Stimulated activated memory B cell treated with anti-CD40 and anti-IgM and Interleukin-4, amounts not matched to agents 10 μg/mL and 1 μg/mL and 100 μg/mL, for 72 hours (primary cell): ENCODE measurements around the gene PPP1R3G.
"Not testable (repeated sequence)": the region's sequence is repeated elsewhere in the genome, so short reads cannot be mapped to it uniquely, and the experiment has no call there.

Experiments used
- ATAC-seq: fragments of 150-1000 bp; cut with Tn5 transposase; 2 replicates; pipeline ENCODE4 v1.10.0; 2021
- H3K27ac Mint-ChIP-seq: one replicate; pipeline ENCODE4 v1.8.0; 2022; ENCODE audit warnings: mild to moderate bottlenecking, mixed read lengths
- H3K27me3 Mint-ChIP-seq: one replicate; pipeline ENCODE4 v1.8.0; 2022; ENCODE audit warnings: mixed read lengths
- H3K36me3 Mint-ChIP-seq: one replicate; pipeline ENCODE4 v1.8.0; 2022; ENCODE audit warnings: mixed read lengths
- H3K4me1 Mint-ChIP-seq: one replicate; pipeline ENCODE4 v1.8.0; 2022; ENCODE audit warnings: mixed read lengths
- H3K4me3 Mint-ChIP-seq: one replicate; pipeline ENCODE4 v1.8.0; 2022; ENCODE audit warnings: mild to moderate bottlenecking, moderate library complexity, mixed read lengths
- H3K9me3 Mint-ChIP-seq: one replicate; pipeline ENCODE4 v1.8.0; 2022; ENCODE audit warnings: mixed read lengths

The PPP1R3G gene

DNA sequence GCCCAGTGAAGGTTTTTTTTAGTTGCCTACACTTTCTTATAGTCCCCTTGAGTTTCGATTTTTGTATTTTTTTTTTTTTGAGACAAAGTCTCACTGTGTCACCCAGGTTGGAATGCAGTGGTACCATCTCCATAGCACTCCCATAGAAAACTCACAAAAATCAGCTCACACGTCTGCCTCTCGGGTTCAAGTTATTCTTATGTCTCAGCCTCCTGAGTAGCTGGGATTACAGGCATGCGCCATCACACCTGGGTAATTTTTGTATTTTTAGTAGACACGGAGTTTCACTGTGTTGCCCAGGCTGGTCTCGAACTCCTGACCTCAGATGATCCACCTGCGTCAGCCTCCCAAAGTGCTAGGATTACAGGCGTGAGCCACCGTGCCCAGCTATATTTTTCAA lies 24.7 kb upstream of the PPP1R3G start:
- H3K27ac Mint-ChIP-seq, H3K27me3 Mint-ChIP-seq, H3K4me1 Mint-ChIP-seq, H3K4me3 Mint-ChIP-seq, H3K9me3 Mint-ChIP-seq, ATAC-seq, H3K36me3 Mint-ChIP-seq: not testable (repeated sequence)

DNA sequence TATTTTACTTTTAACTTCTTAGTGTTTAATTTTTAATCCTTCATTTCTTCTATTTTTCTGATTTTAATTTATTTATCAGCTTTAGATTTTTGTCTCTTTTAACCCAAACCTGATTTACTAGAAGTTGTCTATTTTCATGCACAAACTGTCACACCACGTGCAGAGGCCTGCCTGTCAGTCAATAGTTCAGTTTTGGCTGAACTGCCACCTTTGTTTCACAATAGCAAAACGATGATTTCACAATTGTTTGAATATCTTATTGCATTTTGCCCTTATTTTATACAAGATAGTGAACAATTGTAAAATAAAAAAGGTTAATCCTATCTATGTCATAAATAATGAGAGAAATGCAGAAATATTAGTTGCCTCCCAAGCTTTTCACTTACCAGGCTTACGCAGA lies 24.0 kb upstream of the PPP1R3G start:
- H3K4me1 Mint-ChIP-seq, result peaks cover 8% of the 10 kb centered on the region
- no peaks in the 10 kb centered on the region for H3K9me3 Mint-ChIP-seq
- no peak overlapping the region for H3K27ac Mint-ChIP-seq
- no peaks in the 10 kb centered on the region for H3K36me3 Mint-ChIP-seq
- ATAC-seq, result no peak
- no peak overlapping the region for H3K4me3 Mint-ChIP-seq
- H3K27me3 Mint-ChIP-seq, result peaks cover 1% of the 10 kb centered on the region

DNA sequence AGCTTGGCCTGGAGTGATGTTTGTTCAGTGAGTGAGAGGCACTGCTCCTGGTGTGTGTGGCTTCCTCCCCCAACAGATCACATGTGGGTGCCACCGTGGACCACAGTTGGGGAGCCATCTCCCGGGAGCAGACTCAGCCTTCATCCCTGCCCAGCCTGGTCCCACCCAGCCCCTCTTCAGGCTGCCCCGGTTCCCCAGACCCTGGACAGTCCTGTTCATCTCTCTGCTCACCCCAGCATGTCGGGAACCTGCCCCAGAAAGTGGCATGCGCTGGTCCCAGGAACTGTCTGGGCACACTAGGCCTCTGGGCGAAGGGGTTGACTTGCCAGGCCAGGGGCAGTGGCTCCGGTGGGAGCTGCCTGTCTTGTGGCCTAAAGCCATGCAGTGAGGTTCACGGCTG lies 21.5 kb upstream of the PPP1R3G start:
- H3K27ac Mint-ChIP-seq, result no peak overlapping the region
- H3K27me3 Mint-ChIP-seq, result no peaks in the 10 kb centered on the region
- no peak overlapping the region for H3K4me3 Mint-ChIP-seq
- H3K9me3 Mint-ChIP-seq, result peaks cover 6% of the 10 kb centered on the region
- H3K36me3 Mint-ChIP-seq, result no peaks in the 10 kb centered on the region
- peaks cover 8% of the 10 kb centered on the region for H3K4me1 Mint-ChIP-seq
- ATAC-seq, result no peak

DNA sequence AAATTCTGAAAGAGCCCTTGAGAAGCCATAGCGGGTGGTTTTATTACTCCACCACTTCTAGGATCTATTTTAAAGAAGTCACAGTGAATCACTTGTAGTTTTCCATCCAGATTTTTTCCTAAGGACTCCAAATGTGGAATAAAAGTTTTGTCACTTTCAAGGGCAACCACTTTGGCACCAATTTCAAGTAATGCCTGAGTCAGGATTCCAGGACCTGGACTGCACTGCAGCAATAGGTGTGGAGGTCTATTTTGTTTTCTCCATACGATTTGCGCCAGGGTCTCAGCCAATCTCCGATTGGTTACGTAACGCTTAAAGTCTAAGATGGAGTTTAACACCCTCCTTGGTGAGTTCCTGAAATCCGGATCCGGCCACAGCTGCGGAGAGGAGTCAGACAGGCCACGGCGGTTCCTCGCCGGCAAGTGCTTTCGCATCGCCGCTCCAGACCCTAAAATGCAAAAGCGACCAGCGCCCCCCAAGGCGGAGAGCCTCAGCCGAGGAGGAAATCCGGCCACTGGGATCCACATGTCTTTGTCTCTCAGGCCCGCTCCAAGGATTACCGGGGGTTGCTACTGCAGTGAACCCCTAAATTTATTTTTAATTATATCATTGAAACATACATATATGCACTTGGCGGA lies 18.6 kb upstream of the PPP1R3G start:
- no peak for ATAC-seq
- no peaks in the 10 kb centered on the region for H3K27me3 Mint-ChIP-seq
- peaks cover 6% of the 10 kb centered on the region for H3K4me1 Mint-ChIP-seq
- no peak overlapping the region for H3K27ac Mint-ChIP-seq
- H3K9me3 Mint-ChIP-seq, result peaks cover 6% of the 10 kb centered on the region
- no peaks in the 10 kb centered on the region for H3K36me3 Mint-ChIP-seq
- H3K4me3 Mint-ChIP-seq, result no peak overlapping the region

DNA sequence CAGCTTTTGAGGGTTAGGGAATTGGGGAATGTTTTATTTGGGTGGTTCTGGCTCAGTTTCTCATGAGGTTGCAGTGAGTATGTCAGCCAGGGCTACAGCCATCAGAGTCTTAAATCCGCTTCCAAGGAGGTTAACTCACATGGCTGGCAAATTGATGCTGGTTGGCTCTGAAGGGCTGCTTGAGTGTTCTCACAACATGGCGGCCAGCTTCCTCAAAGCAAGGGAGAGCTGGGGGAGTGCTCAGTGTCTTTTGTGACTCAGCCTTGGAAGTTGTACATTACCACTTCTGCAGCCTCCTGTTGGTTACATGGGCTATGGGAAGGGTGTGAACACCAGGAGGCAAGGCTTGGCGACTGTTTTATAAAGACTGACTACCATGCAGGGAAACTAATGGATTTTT lies 17.8 kb upstream of the PPP1R3G start:
- no peak overlapping the region for H3K27ac Mint-ChIP-seq
- no peaks in the 10 kb centered on the region for H3K36me3 Mint-ChIP-seq
- no peak for ATAC-seq
- no peak overlapping the region for H3K4me3 Mint-ChIP-seq
- peaks cover 6% of the 10 kb centered on the region for H3K9me3 Mint-ChIP-seq
- H3K4me1 Mint-ChIP-seq, result no peaks in the 10 kb centered on the region
- no peaks in the 10 kb centered on the region for H3K27me3 Mint-ChIP-seq

DNA sequence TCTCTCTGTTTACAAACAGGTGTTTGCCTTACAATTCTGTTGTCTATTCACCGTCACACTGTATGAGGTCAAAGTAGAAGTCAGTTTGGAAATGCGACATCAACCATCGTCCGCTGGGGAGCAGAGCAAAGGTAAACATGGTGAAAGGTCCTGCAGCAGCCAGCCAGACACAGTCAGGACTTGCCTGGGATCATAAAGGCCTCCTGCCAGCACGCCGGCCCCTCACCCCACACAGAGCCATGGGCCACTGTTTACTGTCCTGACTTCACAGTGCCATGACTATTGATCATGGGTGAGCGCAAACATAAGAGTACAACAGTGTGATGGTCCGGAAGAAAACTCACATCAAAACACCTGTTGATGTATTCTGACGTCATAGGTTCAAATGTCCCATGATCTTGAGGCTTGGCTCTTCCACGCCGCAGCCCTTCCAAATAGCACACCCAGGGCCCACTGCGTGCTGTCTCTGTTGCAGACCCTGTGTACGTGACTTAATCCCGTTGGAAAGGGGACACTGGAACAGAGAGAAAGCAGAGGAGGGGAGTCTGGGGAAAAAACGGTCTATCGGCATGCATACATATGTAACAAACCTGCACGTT lies 16.9 kb upstream of the PPP1R3G start:
- peaks cover 6% of the 10 kb centered on the region for H3K9me3 Mint-ChIP-seq
- ATAC-seq, result no peak
- no peaks in the 10 kb centered on the region for H3K27me3 Mint-ChIP-seq
- no peaks in the 10 kb centered on the region for H3K36me3 Mint-ChIP-seq
- no peaks in the 10 kb centered on the region for H3K4me1 Mint-ChIP-seq
- H3K4me3 Mint-ChIP-seq, result no peak overlapping the region
- H3K27ac Mint-ChIP-seq, result no peak overlapping the region

DNA sequence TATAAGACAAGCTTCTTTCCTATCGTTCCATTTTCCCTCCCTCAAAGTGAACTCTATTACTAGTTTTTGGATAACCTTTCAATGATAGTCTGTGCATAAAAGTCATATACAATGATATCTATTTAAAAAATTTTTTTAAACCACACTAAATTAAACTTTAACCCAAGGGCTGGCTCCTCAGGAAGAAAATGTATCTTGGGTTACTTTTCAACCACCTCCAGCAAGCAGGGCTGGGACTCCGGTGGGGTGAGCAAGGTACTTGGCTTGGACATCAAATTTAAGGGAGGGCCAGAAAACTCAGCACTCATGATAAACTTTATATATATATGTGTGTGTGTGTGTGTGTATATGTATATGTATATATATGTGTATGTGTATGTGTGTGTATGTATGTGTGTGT lies 13.9 kb upstream of the PPP1R3G start:
- Mint-ChIP-seq H3K4me1 (no peaks in the 10 kb centered on the region), H3K27ac (no peak overlapping the region), H3K4me3 (no peak overlapping the region), H3K27me3 (peaks cover 2% of the 10 kb centered on the region), H3K36me3 (no peaks in the 10 kb centered on the region), H3K9me3 (peaks cover 6% of the 10 kb centered on the region)
- no peak for ATAC-seq

DNA sequence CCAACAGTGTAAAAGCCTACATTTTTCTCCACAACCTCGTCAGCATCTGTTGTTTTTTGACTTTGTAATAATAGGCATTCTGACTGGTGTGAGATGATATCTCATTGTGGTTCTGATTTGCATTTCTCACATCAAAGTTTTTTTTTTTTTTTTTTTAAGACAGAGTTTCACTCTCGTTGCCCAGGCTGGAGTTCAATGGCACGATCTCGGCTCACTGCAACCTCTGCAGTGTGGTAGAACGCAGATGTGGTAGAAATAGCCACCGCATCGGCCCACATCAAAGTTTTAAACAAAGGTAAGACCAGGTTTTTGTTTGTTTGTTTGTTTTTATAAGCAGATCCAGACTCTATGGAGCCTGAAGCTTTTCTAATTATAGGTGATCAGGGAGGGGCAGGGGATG lies 12.7 kb upstream of the PPP1R3G start:
- Mint-ChIP-seq H3K27me3 (peaks cover 13% of the 10 kb centered on the region), H3K36me3 (no peaks in the 10 kb centered on the region), H3K27ac (no peak overlapping the region), H3K4me1 (no peaks in the 10 kb centered on the region), H3K4me3 (no peak overlapping the region), H3K9me3 (peaks cover under 1% of the 10 kb centered on the region)
- ATAC-seq, result no peak

DNA sequence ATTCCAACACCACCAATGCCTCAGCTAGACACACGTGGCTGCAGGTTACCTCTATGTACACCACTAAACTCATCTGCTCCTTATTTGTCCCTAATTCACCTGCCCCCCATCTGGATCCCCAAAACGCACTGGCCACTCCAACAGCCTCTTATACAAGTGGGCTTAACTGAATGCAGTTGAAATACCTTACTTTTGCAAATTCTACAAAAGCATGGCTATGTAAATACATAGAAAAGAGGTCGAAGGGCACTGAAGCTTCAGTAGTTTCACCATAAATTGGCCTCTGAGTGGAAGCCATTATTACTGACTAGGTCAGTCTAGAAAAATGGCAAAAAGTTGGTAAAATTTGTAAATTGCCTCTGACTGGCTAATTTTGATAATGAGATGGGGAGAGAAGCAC lies 11.1 kb upstream of the PPP1R3G start:
- no peak overlapping the region for H3K27ac Mint-ChIP-seq
- no peaks in the 10 kb centered on the region for H3K9me3 Mint-ChIP-seq
- H3K4me3 Mint-ChIP-seq, result no peak overlapping the region

DNA sequence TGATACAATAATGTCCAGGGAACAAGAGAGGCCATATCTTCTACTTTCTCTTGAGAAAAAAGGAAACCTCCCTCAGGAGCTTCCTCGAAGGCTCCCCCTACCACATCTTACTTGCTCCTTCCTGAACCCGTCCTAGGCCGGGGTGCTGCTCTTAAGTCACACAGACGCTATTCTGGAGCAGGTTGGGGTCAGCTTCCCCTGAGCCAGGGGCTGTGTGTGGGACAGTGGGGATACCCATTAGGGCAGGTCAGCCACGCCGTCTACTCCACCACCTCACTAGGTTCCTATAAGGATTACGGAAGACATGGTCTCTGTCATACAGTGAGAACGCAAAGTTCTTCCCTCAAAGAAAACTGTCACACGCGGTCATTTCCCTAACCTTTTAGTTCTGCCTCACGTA lies 8.2 kb upstream of the PPP1R3G start:
- no peaks in the 10 kb centered on the region for H3K4me1 Mint-ChIP-seq
- H3K36me3 Mint-ChIP-seq, result no peaks in the 10 kb centered on the region
- H3K27ac Mint-ChIP-seq, result no peak overlapping the region
- ATAC-seq, result no peak
- no peak overlapping the region for H3K4me3 Mint-ChIP-seq
- H3K9me3 Mint-ChIP-seq, result no peaks in the 10 kb centered on the region
- peaks cover 20% of the 10 kb centered on the region for H3K27me3 Mint-ChIP-seq

More for the DNA sequence above, 11.1 kb upstream of the PPP1R3G start:
- ATAC-seq, result no peak
- Mint-ChIP-seq H3K36me3 (no peaks in the 10 kb centered on the region), H3K4me1 (no peaks in the 10 kb centered on the region), H3K27me3 (peaks cover 13% of the 10 kb centered on the region)

DNA sequence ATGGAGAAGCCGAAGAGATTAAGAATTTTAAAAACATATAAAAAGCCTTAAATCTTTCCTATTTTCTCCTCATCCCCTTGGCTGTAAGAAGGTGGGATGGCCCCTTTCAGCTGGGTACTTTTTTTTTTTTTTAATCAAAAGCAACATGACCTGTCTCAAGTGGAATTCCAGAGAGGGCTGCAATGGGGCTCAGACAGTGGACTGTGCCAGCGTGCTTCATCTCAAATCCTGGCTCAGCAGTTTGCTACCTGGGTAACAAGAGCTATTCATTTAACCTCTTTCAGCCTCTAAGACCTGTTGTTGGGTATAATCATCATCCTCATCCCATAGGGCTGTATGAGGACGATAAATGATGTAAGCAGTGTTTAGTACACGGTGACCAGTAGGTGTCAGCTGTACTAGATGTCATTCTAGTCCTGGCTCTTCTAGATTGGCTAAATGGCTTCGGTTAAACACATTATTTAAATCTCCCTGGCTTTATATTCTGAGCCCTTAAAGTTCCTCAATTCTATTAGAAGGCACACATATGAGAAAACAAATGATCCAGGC lies 6.9 kb upstream of the PPP1R3G start:
- Mint-ChIP-seq H3K36me3 (no peaks in the 10 kb centered on the region), H3K27me3 (peaks cover 32% of the 10 kb centered on the region), H3K4me3 (no peak overlapping the region), H3K9me3 (no peaks in the 10 kb centered on the region), H3K27ac (no peak overlapping the region), H3K4me1 (no peaks in the 10 kb centered on the region)
- ATAC-seq, result no peak

DNA sequence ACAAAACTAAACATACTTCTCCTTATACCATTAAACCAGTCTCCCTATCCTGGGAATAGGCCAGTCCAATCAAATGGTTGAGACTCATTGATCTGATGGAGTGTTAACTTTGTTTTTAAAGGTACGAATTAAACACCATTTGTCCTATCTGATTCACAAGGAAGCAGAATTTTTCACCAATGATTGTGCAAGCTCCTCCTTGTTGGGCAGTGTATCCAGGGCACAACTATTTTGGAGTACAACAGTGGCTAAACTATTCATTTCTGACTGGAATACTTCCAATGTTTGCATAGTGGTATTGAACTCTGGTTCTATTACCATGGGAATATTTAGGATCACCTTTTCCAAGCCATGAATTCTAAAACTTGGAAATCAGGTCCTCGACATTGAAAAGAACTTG lies 5.4 kb upstream of the PPP1R3G start:
- H3K27ac Mint-ChIP-seq, result no peak overlapping the region
- no peak overlapping the region for H3K4me3 Mint-ChIP-seq
- ATAC-seq, result no peak
- H3K27me3 Mint-ChIP-seq, result peaks cover 47% of the 10 kb centered on the region
- H3K36me3 Mint-ChIP-seq, result no peaks in the 10 kb centered on the region
- peaks cover 3% of the 10 kb centered on the region for H3K4me1 Mint-ChIP-seq
- H3K9me3 Mint-ChIP-seq, result no peaks in the 10 kb centered on the region

DNA sequence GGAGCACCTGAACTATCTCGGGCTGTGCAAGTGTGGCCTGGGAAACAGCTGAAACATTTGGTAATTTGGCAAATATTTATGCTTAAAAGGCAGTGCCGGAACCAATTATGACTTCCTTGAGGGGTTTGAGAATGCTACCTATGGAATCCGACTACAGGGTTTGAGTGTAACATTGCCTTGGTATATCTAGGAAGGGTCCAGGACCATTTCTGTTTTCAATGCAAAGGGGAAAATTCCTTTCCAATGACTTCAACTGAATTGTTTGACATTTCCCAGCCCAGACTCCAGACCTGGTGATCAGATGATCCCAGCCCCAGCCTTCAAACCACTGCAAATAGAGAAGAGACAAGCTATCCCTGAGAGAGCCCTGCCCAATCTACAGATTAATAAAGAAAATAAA lies 4.6 kb upstream of the PPP1R3G start:
- peaks cover 52% of the 10 kb centered on the region for H3K27me3 Mint-ChIP-seq
- no peak for ATAC-seq
- peaks cover 6% of the 10 kb centered on the region for H3K4me1 Mint-ChIP-seq
- no peak overlapping the region for H3K27ac Mint-ChIP-seq
- H3K36me3 Mint-ChIP-seq, result no peaks in the 10 kb centered on the region
- no peak overlapping the region for H3K4me3 Mint-ChIP-seq
- no peaks in the 10 kb centered on the region for H3K9me3 Mint-ChIP-seq

DNA sequence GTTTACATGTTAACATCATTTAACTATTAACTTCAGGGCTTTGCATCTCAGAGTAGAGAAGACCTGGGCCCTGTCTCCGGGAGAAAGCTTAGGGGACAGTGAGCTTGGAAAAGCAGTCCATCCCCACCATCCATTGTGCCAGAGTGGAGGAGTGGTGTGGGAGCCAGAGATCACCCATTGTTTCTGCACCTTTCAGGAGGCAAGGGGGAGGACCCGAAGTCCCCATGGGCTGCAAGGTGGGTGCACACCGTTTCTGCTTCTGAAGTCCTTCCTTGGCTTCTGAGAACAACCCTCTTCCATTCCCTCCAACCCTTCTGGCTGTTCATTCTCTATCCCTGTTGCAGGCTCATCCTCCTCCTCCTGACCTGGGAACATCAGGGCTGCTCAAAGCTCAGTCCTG lies 4.0 kb upstream of the PPP1R3G start:
- Mint-ChIP-seq H3K4me1 (peaks cover 7% of the 10 kb centered on the region), H3K9me3 (no peaks in the 10 kb centered on the region), H3K27me3 (peaks cover 53% of the 10 kb centered on the region), H3K4me3 (no peak overlapping the region), H3K36me3 (no peaks in the 10 kb centered on the region), H3K27ac (no peak overlapping the region)
- ATAC-seq, result no peak

DNA sequence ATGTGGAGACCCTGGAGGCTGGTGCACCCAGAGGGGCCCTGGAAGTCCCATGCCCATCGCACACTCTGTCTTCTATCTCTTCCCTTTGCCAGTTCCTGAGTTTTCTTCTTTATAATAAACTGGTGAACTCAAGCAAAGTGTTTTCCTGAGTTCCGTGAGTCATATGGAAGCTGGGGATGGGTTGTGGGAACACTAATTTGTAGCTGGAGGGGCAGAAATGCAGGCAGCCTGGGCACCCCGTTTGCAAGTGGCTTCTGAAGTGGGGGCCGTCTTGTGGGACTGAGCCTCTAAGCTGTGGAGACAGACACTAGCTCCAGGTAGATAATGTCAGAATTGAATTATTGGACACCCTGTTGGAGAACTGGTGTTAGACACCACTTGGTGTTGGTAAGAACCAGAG lies 3.2 kb upstream of the PPP1R3G start:
- H3K36me3 Mint-ChIP-seq, result no peaks in the 10 kb centered on the region
- H3K9me3 Mint-ChIP-seq, result no peaks in the 10 kb centered on the region
- H3K27me3 Mint-ChIP-seq, result peaks cover 53% of the 10 kb centered on the region
- H3K27ac Mint-ChIP-seq, result no peak overlapping the region
- no peak for ATAC-seq
- H3K4me3 Mint-ChIP-seq, result no peak overlapping the region
- peaks cover 11% of the 10 kb centered on the region for H3K4me1 Mint-ChIP-seq

DNA sequence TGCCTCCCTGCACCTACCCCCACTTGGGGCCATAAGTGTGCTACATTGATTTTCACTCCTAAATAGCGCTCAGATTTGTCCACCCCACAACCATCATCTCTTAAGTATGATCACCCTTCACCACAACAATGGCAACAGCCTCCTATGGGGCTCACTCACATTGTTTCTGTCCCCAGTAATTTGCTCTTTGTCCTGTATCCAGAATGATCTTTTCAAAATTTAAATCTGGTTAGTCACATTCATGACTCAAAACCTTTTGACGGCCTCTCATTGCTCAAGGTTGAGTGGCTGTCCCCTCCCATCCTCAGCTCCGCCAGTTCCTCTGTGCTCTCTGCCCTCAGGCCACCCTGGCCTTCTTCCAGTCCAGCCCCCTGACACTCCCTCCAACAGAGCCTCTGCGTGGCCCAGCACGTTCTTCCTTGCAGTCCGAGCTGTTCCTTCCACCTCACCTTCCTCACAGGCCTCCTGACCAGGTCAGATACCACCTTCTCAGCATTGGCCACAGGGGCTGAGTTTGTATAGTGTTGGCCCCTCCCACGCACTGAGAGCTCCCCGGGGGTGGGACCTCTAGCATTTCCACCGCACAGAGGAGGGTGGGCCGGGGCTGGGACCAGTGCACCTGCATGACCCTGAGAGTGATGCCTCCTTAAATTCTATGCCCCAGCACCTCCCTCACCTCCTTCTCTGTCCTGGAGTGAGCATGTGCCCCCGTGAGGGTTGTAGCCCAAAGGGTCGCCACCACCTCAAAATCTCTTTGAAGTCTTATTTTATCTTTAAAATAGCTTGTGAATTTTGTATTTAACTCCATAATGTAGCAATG lies 2.4 kb upstream of the PPP1R3G start:
- Mint-ChIP-seq H3K27me3 (peaks cover 56% of the 10 kb centered on the region), H3K4me3 (no peak overlapping the region), H3K4me1 (peaks cover 17% of the 10 kb centered on the region), H3K27ac (no peak overlapping the region), H3K36me3 (no peaks in the 10 kb centered on the region), H3K9me3 (no peaks in the 10 kb centered on the region)
- ATAC-seq, result no peak
